Fibroblast of pulmonary artery (primary cell): Measurements from ENCODE around the gene PGLYRP2.

Experiments
- DNase-seq: peaks from one replicate; pipeline ENCODE4 v3.0.0-alpha.2; 2010; ENCODE audit warnings: low read depth
- H3K4me3 ChIP-seq: replicated peaks from 2 replicates; pipeline ENCODE4 v1.5.1; 2011; ENCODE audit warnings: low read depth, mild to moderate bottlenecking, control low read depth, low read length, moderate library complexity
- TF ChIP-seq, protein P1 (sequence below): IDR thresholded peaks from 2 replicates; pipeline ENCODE4 v1.5.1; 2011; ENCODE audit warnings: mild to moderate bottlenecking, control low read depth, low read length, inconsistent platforms; ENCODE audit errors: missing control alignments

Gene PGLYRP2

DNA sequence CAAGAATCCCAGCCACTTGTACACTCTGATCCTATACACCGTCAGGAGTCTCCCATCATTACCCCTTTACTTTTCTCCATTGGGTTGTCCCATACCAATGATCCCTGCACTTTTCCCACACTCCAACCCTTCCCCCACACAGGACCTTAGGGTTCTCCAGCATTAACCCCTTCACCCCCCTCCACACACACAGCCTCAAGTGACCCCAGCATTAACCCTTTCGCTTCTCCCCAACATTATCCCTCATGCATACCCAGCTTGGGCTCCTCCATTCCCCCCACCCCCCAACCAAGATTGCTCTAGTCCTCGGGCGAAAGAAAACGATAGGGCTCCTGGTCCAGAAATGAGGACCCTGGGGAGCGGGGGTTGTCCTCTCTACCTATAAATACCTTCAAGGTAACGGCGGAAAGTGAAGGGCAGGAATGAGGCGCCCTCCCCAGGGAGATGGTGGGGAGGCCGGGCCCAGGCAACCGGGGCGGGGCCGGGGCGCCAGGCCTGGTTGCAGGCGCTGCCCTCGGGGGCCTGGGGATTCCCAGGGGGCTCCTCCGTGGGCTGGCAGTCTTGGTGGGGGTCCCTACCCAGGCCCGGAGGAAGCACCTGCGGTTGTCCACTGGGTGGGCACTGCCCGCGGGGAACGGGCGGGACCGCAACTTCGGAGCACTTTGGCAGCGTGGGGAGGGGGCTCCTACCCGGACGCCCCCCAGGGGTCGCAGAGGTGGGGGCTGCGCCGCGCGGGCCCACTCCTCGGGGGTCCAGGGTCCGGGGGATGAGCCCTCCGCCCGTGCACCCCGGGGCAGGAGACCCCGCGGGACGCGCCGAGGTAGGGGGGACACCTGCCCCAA is 30.3 kb downstream of the PGLYRP2 start:
- H3K4me3 ChIP-seq, result peak overlapping the region; percentile 68
- TF ChIP-seq, protein P1, sequence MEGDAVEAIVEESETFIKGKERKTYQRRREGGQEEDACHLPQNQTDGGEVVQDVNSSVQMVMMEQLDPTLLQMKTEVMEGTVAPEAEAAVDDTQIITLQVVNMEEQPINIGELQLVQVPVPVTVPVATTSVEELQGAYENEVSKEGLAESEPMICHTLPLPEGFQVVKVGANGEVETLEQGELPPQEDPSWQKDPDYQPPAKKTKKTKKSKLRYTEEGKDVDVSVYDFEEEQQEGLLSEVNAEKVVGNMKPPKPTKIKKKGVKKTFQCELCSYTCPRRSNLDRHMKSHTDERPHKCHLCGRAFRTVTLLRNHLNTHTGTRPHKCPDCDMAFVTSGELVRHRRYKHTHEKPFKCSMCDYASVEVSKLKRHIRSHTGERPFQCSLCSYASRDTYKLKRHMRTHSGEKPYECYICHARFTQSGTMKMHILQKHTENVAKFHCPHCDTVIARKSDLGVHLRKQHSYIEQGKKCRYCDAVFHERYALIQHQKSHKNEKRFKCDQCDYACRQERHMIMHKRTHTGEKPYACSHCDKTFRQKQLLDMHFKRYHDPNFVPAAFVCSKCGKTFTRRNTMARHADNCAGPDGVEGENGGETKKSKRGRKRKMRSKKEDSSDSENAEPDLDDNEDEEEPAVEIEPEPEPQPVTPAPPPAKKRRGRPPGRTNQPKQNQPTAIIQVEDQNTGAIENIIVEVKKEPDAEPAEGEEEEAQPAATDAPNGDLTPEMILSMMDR, result no peak
- peak; percentile 40 for DNase-seq

DNA sequence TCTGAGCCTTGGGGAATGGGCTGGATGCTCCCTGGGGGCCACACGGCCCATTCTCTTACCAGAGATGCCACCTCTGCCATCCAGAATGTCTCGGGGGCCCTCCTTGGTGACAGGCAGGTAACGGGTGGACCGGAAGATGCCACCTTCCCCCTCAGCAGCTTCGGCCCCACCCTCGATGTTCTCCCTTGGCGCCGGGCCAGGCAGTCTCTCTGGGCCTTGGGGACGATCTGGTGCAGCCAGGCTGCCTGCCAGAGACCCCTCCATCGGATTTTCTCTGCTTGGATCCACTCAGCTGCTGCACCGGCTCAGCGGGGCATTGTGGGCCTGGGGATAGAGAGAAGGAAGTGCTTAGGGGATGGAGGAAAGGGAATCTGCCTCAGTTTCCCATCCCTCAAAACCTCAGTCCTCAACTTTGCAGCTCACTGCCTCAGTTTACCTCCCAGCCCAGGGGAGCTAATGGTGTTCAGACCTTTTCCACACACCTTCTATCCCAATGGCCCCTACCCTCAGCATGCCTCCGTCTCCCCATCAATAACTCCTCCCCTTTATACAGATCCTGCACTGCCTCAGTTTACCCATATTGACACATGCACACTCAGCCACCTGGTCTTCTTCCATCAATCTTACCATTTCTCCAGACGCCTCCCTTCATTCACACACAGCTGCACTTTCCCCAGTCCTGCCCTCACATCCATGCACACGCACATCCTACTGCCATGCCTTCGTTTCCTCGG is 31.1 kb downstream of the PGLYRP2 start:
- no peak for DNase-seq
- TF ChIP-seq, protein P1, result no peak
- H3K4me3 ChIP-seq, result peak overlapping the region; percentile 68

DNA sequence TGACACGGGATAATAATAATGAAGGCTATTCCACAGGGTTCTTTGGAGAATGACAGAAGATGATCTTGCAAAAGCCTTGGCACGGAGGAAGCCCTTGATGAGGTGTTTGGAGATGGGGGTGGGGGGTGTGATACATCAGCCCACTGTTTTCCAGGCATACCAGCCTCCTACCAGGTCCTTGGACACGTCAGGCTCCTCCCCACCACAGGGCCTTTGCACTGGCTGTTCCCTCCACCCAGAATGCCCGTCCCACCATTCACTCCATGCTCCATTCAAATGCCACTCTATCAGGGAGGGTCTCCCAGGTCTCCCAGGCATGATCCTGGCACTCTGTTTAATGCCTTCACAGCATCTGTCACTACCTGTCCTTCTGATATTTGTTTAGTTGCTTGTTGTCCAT is 32.2 kb downstream of the PGLYRP2 start:
- TF ChIP-seq, protein P1, result no peak
- H3K4me3 ChIP-seq, result no peak overlapping the region
- DNase-seq, result no peak

DNA sequence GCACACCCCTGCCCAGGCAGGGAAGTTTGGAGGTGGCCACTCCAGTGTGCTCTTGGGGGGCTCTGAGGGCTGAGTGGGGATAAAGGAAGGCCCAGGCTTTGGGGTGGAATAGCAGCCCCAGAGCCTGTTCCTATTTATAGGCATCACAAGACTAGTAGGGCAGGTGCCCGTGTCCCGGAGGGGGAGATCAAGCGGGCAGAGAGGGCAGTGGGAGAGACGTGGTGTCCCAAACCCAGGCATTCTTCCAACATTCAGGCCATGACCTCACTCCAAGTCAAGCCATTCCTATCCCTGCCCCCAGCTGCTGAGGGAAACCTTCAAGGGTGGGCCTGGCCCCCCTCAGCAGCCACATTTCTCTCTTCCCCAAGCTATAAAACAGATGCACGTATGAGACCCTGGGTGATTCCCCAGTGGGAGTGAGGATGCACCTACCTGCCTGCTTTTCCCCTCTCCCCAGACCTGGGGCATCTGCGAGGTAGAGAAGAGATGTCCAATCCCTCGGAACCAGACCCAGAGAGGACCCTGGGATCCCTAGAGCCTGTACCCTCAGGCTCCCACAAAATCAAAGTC is 33.4 kb downstream of the PGLYRP2 start:
- H3K4me3 ChIP-seq, result no peak overlapping the region
- no peak for DNase-seq
- TF ChIP-seq, protein P1, result no peak

DNA sequence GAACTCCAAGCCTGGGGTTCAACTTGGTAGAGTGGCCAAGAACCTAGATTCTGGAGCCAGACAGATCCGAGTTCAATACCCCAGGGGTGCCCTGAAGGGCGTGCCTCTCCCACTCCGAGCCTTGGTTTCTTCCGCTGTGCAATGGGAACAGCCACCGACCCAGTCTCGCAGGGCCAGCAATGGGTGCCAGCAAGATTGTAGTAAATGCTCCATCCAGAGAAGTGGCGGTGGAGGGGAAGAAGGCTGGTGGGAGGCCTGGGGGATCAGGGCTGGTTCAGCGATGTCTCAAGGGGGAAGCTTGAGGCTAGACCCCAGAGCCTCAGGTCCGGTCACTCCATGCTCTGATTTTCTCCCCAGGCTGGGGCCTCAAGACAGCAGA is 34.1 kb downstream of the PGLYRP2 start:
- no peak for DNase-seq
- H3K4me3 ChIP-seq, result no peak overlapping the region
- TF ChIP-seq, protein P1, result no peak

DNA sequence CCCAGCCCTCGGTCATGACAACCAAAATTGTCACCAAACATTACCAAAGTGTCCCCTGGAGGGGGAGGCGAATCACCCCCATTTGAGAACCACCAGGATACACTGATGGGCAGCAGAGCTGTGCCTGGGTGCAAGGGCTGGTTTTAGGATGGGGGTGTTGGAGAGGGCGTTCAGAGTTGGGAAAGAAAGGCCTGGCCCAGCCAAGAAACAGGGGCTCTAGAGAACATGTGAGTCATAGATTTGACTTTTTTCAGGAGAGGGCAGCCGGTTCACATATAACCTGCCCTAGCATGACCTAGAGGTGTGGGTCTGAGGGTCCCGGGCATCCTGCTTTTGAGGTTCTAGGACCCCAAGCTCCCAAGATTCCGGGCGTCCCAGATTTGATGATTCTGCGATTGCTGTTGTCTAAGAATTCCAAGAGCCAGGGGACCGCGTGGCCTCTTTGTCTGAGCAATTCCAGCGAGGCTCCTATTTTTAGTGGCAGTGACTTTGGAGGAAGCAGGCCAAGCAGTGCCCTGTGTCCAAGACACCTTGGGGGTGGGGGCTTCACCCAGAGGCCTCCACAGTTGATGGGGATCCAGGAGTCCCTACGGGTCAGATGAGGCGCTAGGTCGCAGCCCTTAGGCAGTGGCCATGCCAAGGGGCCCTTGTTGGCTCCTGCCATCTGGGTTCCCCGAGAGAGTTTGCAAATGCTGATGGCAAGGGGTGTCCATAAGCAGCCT is 34.6 kb downstream of the PGLYRP2 start:
- TF ChIP-seq, protein P1, result no peak
- no peak overlapping the region for H3K4me3 ChIP-seq
- DNase-seq, result no peak
